HepG2 (cell line): ENCODE measurements around the gene ALOX12. TPM values are rescaled to one million over a fixed set of nuclear protein-coding genes. Genes with fewer than 3 reads are reported as not detected.

Source experiments
- ATAC-seq: fragments of 200-7000 bp; cut with Tn5 transposase; 3 replicates; pipeline ENCODE4 v1.9.1; 2020; ENCODE audit warnings: mild to moderate bottlenecking, moderate library complexity
- BruUV-seq: library from RNA; stranded (reverse); fragments of 400-500 nt; replicated peaks from 2 replicates; lab custom pipeline; 2021; lab: Mats Ljungman, UMichigan
- CTCF ChIA-PET: fragments of 300-600 bp; formaldehyde crosslinking; extraction: SDS; loops from one replicate; lab custom pipeline; 2021; ENCODE audit warnings: low total read pairs, inconsistent platforms, low intra/inter-chr PET ratio; lab: Yijun Ruan, JAX
- POLR2A ChIA-PET: fragments of 350-600 bp; sonication (Branson Sonifier 250); formaldehyde crosslinking; loops from one replicate; lab custom pipeline; 2020; ENCODE audit warnings: antibody characterized with exemption, inconsistent platforms; lab: Yijun Ruan, JAX
- DNase-seq: peaks from one replicate; pipeline ENCODE4 v3.0.0-alpha.2; 2015; ENCODE audit warnings: low spot score
- FAIRE-seq: peaks from 3 replicates; lab custom pipeline; 2011; peaks lifted over from hg19 to GRCh38; lab: Jason Lieb, UNC
- H2AFZ ChIP-seq: one replicate; pipeline ENCODE4 v1.6.1; 2011; ENCODE audit warnings: low read length, inconsistent platforms
- H3K27ac ChIP-seq: fragments of 300-600 bp; 3 replicates; pipeline ENCODE4 v1.8.0; 2011; ENCODE audit warnings: mixed run types, mild to moderate bottlenecking, mixed read lengths, low read length, inconsistent platforms; ENCODE audit not compliant: insufficient read depth; ENCODE audit errors: extremely low read length
- H3K27me3 ChIP-seq, 2 experiments: fragments of 200-600 bp in 1 of 2; 2 replicates in 1 of 2; 3 replicates in 1 of 2; pipeline versions ENCODE4 v1.6.0 to v1.8.0; 2011; ENCODE audit warnings: low read length in 2 of 2, mild to moderate bottlenecking in 2 of 2, moderate library complexity in 2 of 2, inconsistent platforms in 1 of 2; ENCODE audit not compliant: insufficient read depth in 2 of 2, control insufficient read depth in 1 of 2
- H3K36me3 ChIP-seq, 2 experiments: fragments of 200-600 bp in 1 of 2; replicated peaks in 1 of 2; 2 replicates in 1 of 2; 3 replicates in 1 of 2; pipeline versions ENCODE4 v1.5.1 to v1.8.0; 2011; ENCODE audit warnings: low read length in 2 of 2, inconsistent platforms in 1 of 2; ENCODE audit not compliant: insufficient read depth in 2 of 2, control insufficient read depth in 1 of 2
- H3K4me1 ChIP-seq: 2 replicates; pipeline ENCODE4 v1.5.1; 2012; ENCODE audit warnings: low read length, inconsistent platforms; ENCODE audit not compliant: insufficient read depth
- H3K4me2 ChIP-seq: 2 replicates; pipeline ENCODE4 v1.6.0; 2011; ENCODE audit warnings: low read depth, low read length, inconsistent platforms
- H3K4me3 ChIP-seq, 3 experiments: fragments of 200-600 bp in 1 of 3; sonication (generic), shearing (Covaris generic) in 1 of 3; replicated peaks in 1 of 3; 2 replicates each; pipeline ENCODE4 v1.5.1; 2011 to 2016; ENCODE audit warnings: low read length in 3 of 3, inconsistent platforms in 2 of 3, low read depth in 2 of 3, mild to moderate bottlenecking in 2 of 3, control low read depth in 1 of 3, mixed read lengths in 1 of 3; ENCODE audit not compliant: insufficient read depth in 1 of 3
- H3K79me2 ChIP-seq: one replicate; pipeline ENCODE4 v1.6.1; 2011; ENCODE audit warnings: low read length, inconsistent platforms; ENCODE audit not compliant: insufficient read depth
- H3K9ac ChIP-seq: 2 replicates; pipeline ENCODE4 v1.6.0; 2011; ENCODE audit warnings: mild to moderate bottlenecking, low read depth, low read length, inconsistent platforms; ENCODE audit not compliant: insufficient read depth
- H3K9me3 ChIP-seq: 2 replicates; pipeline ENCODE4 v1.5.1; 2012; ENCODE audit warnings: mild to moderate bottlenecking, low read length
- H4K20me1 ChIP-seq: 2 replicates; pipeline ENCODE4 v1.6.0; 2011; ENCODE audit warnings: inconsistent platforms, mild to moderate bottlenecking, low read length, moderate library complexity; ENCODE audit not compliant: insufficient read depth
- ESRRA ChIP-seq: sonication (generic); formaldehyde crosslinking; IDR thresholded peaks from 2 replicates; pipeline ENCODE4 v1.5.1; 2020; ENCODE audit warnings: mild to moderate bottlenecking, low read depth, missing genetic modification reagents
- GATA4 ChIP-seq: sonication (generic); IDR thresholded peaks from 2 replicates; pipeline ENCODE4 v1.6.1; 2016; ENCODE audit warnings: antibody characterized with exemption, low read depth, borderline replicate concordance
- LCORL ChIP-seq, 2 experiments: fragments of 450-650 bp in 1 of 2; sonication (generic) in 1 of 2; formaldehyde crosslinking in 1 of 2; IDR thresholded peaks; 2 replicates each; pipeline versions ENCODE4 v1.5.0 to v1.6.1; 2017 to 2020; ENCODE audit warnings: antibody characterized with exemption in 1 of 2, missing genetic modification reagents in 1 of 2
- MAZ ChIP-seq, 2 experiments: sonication (generic) in 1 of 2; formaldehyde crosslinking in 1 of 2; IDR thresholded peaks; 2 replicates each; pipeline versions ENCODE4 v1.5.0 to v1.6.1; 2012 to 2020; ENCODE audit warnings: low read depth in 2 of 2, mild to moderate bottlenecking in 2 of 2, borderline replicate concordance in 1 of 2, improper control_type of control experiment in 1 of 2, low read length in 1 of 2, missing genetic modification reagents in 1 of 2, moderate library complexity in 1 of 2
- MEIS1 ChIP-seq: sonication (generic); formaldehyde crosslinking; IDR thresholded peaks from 2 replicates; pipeline ENCODE4 v1.9.0; 2021; ENCODE audit warnings: mild to moderate bottlenecking, missing genetic modification reagents, moderate library complexity, borderline replicate concordance
- MIER3 ChIP-seq: IDR thresholded peaks from 2 replicates; pipeline ENCODE4 v1.6.1; 2016; ENCODE audit warnings: missing compliant biosample characterization, borderline replicate concordance
- MLLT10 ChIP-seq: sonication (generic); formaldehyde crosslinking; IDR thresholded peaks from 2 replicates; pipeline ENCODE4 v1.4.0; 2020; ENCODE audit warnings: missing genetic modification reagents
- SRSF1 ChIP-seq: fragments of 200-400 bp; formaldehyde crosslinking; optimal IDR thresholded peaks from 2 replicates; pipeline ENCODE3; 2017; ENCODE audit warnings: mild to moderate bottlenecking, low read depth, low read length, moderate library complexity
- ZBTB1 ChIP-seq: sonication (generic); formaldehyde crosslinking; IDR thresholded peaks from 2 replicates; pipeline ENCODE4 v1.4.0; 2020; ENCODE audit warnings: missing genetic modification reagents, borderline replicate concordance
- ZMYM3 ChIP-seq: sonication (generic); formaldehyde crosslinking; IDR thresholded peaks from 2 replicates; pipeline ENCODE4 v1.5.1; 2020; ENCODE audit warnings: mild to moderate bottlenecking, missing genetic modification reagents
- ZNF556 ChIP-seq: sonication (generic); formaldehyde crosslinking; IDR thresholded peaks from 2 replicates; pipeline ENCODE4 v1.4.0; 2020; ENCODE audit warnings: mild to moderate bottlenecking, missing genetic modification reagents, borderline replicate concordance
- WGBS: methylation state at CpG from one replicate; pipeline ENCODE4 v1.1.6; 2017; ENCODE audit warnings: low lambda C conversion rate; 5-methylcytosine and 5-hydroxymethylcytosine counted together
- in situ Hi-C: cut with HindIII; loops from 2 replicates; pipeline ENCODE4 v1.10.0; 2017; ENCODE audit warnings: low pct_unique_long_range_greater_than_20kb; ENCODE audit not compliant: extremely low pct_ligation_motif_present
- intact Hi-C: fragments of 100-400 bp; cut with micrococcal nuclease; formaldehyde crosslinking; loops from one replicate; pipeline ENCODE4 v1.10.0; 2022; ENCODE audit not compliant: unreplicated experiment
- polyA plus RNA-seq, 8 experiments: library from polyadenylated mRNA; depleted of rRNA in 3 of 8; stranded (reverse) in 7 of 8; unstranded in 1 of 8; fragments of >200 nt; fragmentation: Illumina TruSeq in 4 of 8; extraction: Trizol in 4 of 8; gene quantifications; 2 replicates each; pipeline versions ENCODE4 v1.2.1 to v1.2.3, GENCODE V29; 2011 to 2016; ENCODE audit warnings: low read depth in 4 of 8, missing spikeins in 1 of 8, mixed read lengths in 1 of 8; ENCODE audit not compliant: insufficient read depth in 1 of 8
- total RNA-seq, 5 experiments: library from RNA; depleted of rRNA; stranded (reverse); fragments of >200 nt; fragmentation: Illumina TruSeq; extraction: Trizol; gene quantifications; 2 replicates each; pipeline ENCODE4 v1.2.3, GENCODE V29; 2016; ENCODE audit warnings: low read depth in 1 of 5
- TF ChIP-seq, protein P1 (sequence below): sonication (generic); formaldehyde crosslinking; IDR thresholded peaks from 2 replicates; pipeline ENCODE4 v1.5.1; 2020; ENCODE audit warnings: missing genetic modification reagents, mild to moderate bottlenecking, borderline replicate concordance
- TF ChIP-seq, protein P2 (sequence below): sonication (generic); formaldehyde crosslinking; IDR thresholded peaks from 2 replicates; pipeline ENCODE4 v1.8.1; 2023; ENCODE audit warnings: mild to moderate bottlenecking, missing genetic modification reagents

ALOX12 gene
- total and polyA plus RNA-seq, 2 of the 13 experiments (the other 11 are each of a cell fraction or from before 2014, with no cell fraction given) = not detected

DNA sequence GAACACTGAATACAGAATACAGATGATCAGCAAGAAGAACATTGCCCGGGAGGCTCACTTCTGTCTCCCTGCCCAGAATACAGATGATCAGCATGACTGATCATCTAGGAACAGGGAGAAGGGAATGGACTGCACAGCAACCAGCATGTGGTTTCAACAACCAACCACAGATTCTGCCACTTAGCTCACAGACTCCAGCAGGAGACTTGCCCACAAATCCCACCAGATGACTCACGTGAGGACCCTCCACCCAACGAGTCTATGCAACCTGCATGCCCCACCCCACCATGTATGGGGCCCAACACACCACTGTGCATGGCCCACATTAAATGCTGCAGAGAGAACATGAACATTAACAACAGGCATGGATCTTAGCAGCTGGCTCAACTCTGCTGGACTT, 36.1 kb upstream of the ALOX12 start:
- no peaks in the 10 kb centered on the region for H4K20me1 ChIP-seq
- no peaks in the 10 kb centered on the region for H3K36me3 ChIP-seq
- no peaks in the 10 kb centered on the region for H3K9me3 ChIP-seq
- POLR2A ChIA-PET = no interaction called here
- H3K79me2 ChIP-seq = no peaks in the 10 kb centered on the region
- FAIRE-seq (no peak), DNase-seq (no peak), ATAC-seq (no peak)
- H3K27me3 ChIP-seq = no peaks in the 10 kb centered on the region
- H3K4me2 ChIP-seq = no peak overlapping the region
- no peak overlapping the region for H3K9ac ChIP-seq
- in situ Hi-C loops = no loop called here
- BruUV-seq = no TSS peak
- H3K4me1 ChIP-seq = no peaks in the 10 kb centered on the region
- TF ChIP-seq, protein P1, sequence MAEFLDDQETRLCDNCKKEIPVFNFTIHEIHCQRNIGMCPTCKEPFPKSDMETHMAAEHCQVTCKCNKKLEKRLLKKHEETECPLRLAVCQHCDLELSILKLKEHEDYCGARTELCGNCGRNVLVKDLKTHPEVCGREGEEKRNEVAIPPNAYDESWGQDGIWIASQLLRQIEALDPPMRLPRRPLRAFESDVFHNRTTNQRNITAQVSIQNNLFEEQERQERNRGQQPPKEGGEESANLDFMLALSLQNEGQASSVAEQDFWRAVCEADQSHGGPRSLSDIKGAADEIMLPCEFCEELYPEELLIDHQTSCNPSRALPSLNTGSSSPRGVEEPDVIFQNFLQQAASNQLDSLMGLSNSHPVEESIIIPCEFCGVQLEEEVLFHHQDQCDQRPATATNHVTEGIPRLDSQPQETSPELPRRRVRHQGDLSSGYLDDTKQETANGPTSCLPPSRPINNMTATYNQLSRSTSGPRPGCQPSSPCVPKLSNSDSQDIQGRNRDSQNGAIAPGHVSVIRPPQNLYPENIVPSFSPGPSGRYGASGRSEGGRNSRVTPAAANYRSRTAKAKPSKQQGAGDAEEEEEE (CRISPR knock-in tag) = no peak
- no peak for TF ChIP-seq ZNF556 (CRISPR knock-in tag)
- TF ChIP-seq ESRRA (CRISPR knock-in tag) = no peak
- TF ChIP-seq GATA4 = no peak
- no peak for TF ChIP-seq MIER3 (CRISPR knock-in tag)
- TF ChIP-seq, protein P2, sequence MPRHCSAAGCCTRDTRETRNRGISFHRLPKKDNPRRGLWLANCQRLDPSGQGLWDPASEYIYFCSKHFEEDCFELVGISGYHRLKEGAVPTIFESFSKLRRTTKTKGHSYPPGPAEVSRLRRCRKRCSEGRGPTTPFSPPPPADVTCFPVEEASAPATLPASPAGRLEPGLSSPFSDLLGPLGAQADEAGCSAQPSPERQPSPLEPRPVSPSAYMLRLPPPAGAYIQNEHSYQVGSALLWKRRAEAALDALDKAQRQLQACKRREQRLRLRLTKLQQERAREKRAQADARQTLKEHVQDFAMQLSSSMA (CRISPR knock-in tag) = no peak
- no peak for TF ChIP-seq SRSF1
- TF ChIP-seq LCORL (IDR thresholded peaks at IDR 0.05) = no peak
- no peak for TF ChIP-seq LCORL (CRISPR knock-in tag; IDR thresholded peaks at IDR 0.05)
- TF ChIP-seq MLLT10 (CRISPR knock-in tag) = no peak
- no peak for TF ChIP-seq MAZ (IDR thresholded peaks at IDR 0.05; ENCODE audit: borderline replicate concordance, low read depth, low read length)
- TF ChIP-seq MAZ (CRISPR knock-in tag; IDR thresholded peaks at IDR 0.05; ENCODE audit: low read depth) = no peak
- TF ChIP-seq ZBTB1 (CRISPR knock-in tag) = no peak
- no peak for TF ChIP-seq ZMYM3 (CRISPR knock-in tag)
- TF ChIP-seq MEIS1 = no peak
- 74% methylated on average over 3 of the region's 3 CpGs for WGBS
- no peak overlapping the region for H2AFZ ChIP-seq
- CTCF ChIA-PET = no interaction called here
- intact Hi-C loops = no loop called here
- no peak overlapping the region for H3K27ac ChIP-seq
- H3K4me3 ChIP-seq = no peak overlapping the region
